GM23338 (cell line): ENCODE measurements around the gene KCNJ3. TPM values are rescaled to one million over a fixed set of nuclear protein-coding genes. Genes with fewer than 3 reads are reported as not detected.

Source experiments
- ATAC-seq: fragments of 200-7000 bp; cut with Tn5 transposase; 3 replicates; pipeline ENCODE4 v1.9.1; 2020
- DNase-seq: peaks from one replicate; pipeline ENCODE4 v3.0.0-alpha.2; 2015; ENCODE audit warnings: low spot score
- H2AFZ ChIP-seq: fragments of 200-600 bp; sonication (generic); 2 replicates; pipeline ENCODE4 v1.8.0; 2016; ENCODE audit warnings: antibody characterized with exemption, mild to moderate bottlenecking, moderate library complexity
- H3F3A ChIP-seq: fragments of 200-600 bp; sonication (generic); replicated peaks from 2 replicates; pipeline ENCODE4 v1.8.0; 2017; ENCODE audit warnings: antibody characterized with exemption, mixed run types, low read depth
- H3K27ac ChIP-seq: fragments of 200-600 bp; sonication (generic); 2 replicates; pipeline ENCODE4 v1.6.1; 2016; ENCODE audit warnings: low read depth
- H3K27me3 ChIP-seq: fragments of 200-600 bp; sonication (generic); 2 replicates; pipeline ENCODE4 v1.8.0; 2016; ENCODE audit warnings: mild to moderate bottlenecking, mixed run types, moderate library complexity; ENCODE audit not compliant: insufficient read depth
- H3K36me3 ChIP-seq: fragments of 200-600 bp; sonication (generic); 2 replicates; pipeline ENCODE4 v1.8.0; 2016; ENCODE audit warnings: mild to moderate bottlenecking; ENCODE audit not compliant: insufficient read depth
- H3K4me1 ChIP-seq: fragments of 200-600 bp; sonication (generic); 2 replicates; pipeline ENCODE4 v1.8.0; 2016; ENCODE audit warnings: mild to moderate bottlenecking, moderate library complexity; ENCODE audit not compliant: insufficient read depth
- H3K4me2 ChIP-seq: fragments of 200-600 bp; sonication (generic); 2 replicates; pipeline ENCODE4 v1.7.1; 2017; ENCODE audit warnings: mixed run types
- H3K4me3 ChIP-seq: fragments of 200-600 bp; sonication (generic); 2 replicates; pipeline ENCODE4 v1.6.1; 2016; ENCODE audit warnings: mixed run types
- H3K79me2 ChIP-seq: fragments of 200-600 bp; sonication (generic); replicated peaks from 2 replicates; pipeline ENCODE4 v1.8.0; 2017; ENCODE audit warnings: mild to moderate bottlenecking; ENCODE audit not compliant: insufficient read depth
- H3K9me2 ChIP-seq: fragments of 200-600 bp; sonication (generic); 2 replicates; pipeline ENCODE4 v1.8.0; 2017; ENCODE audit not compliant: insufficient read depth
- H4K20me1 ChIP-seq: fragments of 200-600 bp; sonication (generic); replicated peaks from 2 replicates; pipeline ENCODE4 v1.8.0; 2017; ENCODE audit warnings: mild to moderate bottlenecking; ENCODE audit not compliant: insufficient read depth
- H3K27ac Mint-ChIP-seq: 2 replicates; pipeline ENCODE4 v1.8.0; 2020; ENCODE audit warnings: inconsistent platforms, mild to moderate bottlenecking, moderate library complexity, mixed read lengths
- H3K27me3 Mint-ChIP-seq: 3 replicates; pipeline ENCODE4 v1.8.0; 2022; ENCODE audit warnings: low read depth, mild to moderate bottlenecking, moderate library complexity, mixed read lengths, inconsistent platforms; ENCODE audit not compliant: insufficient read depth, poor library complexity
- H3K36me3 Mint-ChIP-seq: 3 replicates; pipeline ENCODE4 v1.8.0; 2021; ENCODE audit warnings: low read depth, mild to moderate bottlenecking, inconsistent platforms, moderate library complexity, mixed read lengths
- H3K4me1 Mint-ChIP-seq: 3 replicates; pipeline ENCODE4 v1.8.0; 2020; ENCODE audit warnings: mild to moderate bottlenecking, inconsistent platforms, mixed read lengths
- H3K4me3 Mint-ChIP-seq: 3 replicates; pipeline ENCODE4 v1.8.0; 2021; ENCODE audit warnings: moderate library complexity, mild to moderate bottlenecking, inconsistent platforms, mixed read lengths
- H3K9me3 Mint-ChIP-seq: 3 replicates; pipeline ENCODE4 v1.8.0; 2020; ENCODE audit warnings: moderate library complexity, mild to moderate bottlenecking, inconsistent platforms, mixed read lengths
- CREB1 ChIP-seq: fragments of 250-450 bp; sonication (Bioruptor Pico); IDR thresholded peaks from 2 replicates; pipeline ENCODE4 v1.5.0; 2020; ENCODE audit warnings: low read depth, mild to moderate bottlenecking, moderate library complexity
- CTCF ChIP-seq, 2 experiments: fragments of 200-600 bp in 1 of 2; sonication (generic) in 1 of 2; conservative IDR thresholded peaks; 2 replicates each; pipeline versions ENCODE4 v1.5.1 to v1.6.1; 2016 to 2017; ENCODE audit warnings: antibody characterized with exemption in 2 of 2, low read depth in 2 of 2, mild to moderate bottlenecking in 2 of 2, moderate library complexity in 1 of 2
- ETS1 ChIP-seq: IDR thresholded peaks from 2 replicates; pipeline ENCODE4 v1.6.1; 2016; ENCODE audit warnings: antibody characterized with exemption
- EZH2 ChIP-seq: fragments of 200-600 bp; sonication (generic); IDR thresholded peaks from one replicate; pipeline ENCODE4 v1.8.0; 2017; ENCODE audit warnings: antibody characterized with exemption, mild to moderate bottlenecking, low read depth; ENCODE audit not compliant: unreplicated experiment
- EZH2phosphoT487 ChIP-seq: fragments of 200-600 bp; sonication (generic); IDR thresholded peaks from one replicate; pipeline ENCODE4 v1.8.1; 2018; ENCODE audit warnings: antibody characterized with exemption; ENCODE audit not compliant: unreplicated experiment
- JUNB ChIP-seq: IDR thresholded peaks from one replicate; pipeline ENCODE4 v1.6.1; 2016; ENCODE audit warnings: antibody characterized with exemption; ENCODE audit not compliant: unreplicated experiment
- NANOG ChIP-seq: IDR thresholded peaks from 2 replicates; pipeline ENCODE4 v1.6.1; 2016; ENCODE audit warnings: antibody characterized with exemption, borderline replicate concordance
- POLR2AphosphoS5 ChIP-seq: IDR thresholded peaks from 2 replicates; pipeline ENCODE4 v1.6.1; 2016; ENCODE audit warnings: antibody characterized with exemption, low read depth
- REST ChIP-seq: IDR thresholded peaks from one replicate; pipeline ENCODE4 v1.6.1; 2018; ENCODE audit warnings: antibody characterized with exemption; ENCODE audit not compliant: unreplicated experiment
- STAT1 ChIP-seq: IDR thresholded peaks from one replicate; pipeline ENCODE4 v1.6.1; 2016; ENCODE audit warnings: antibody characterized with exemption; ENCODE audit not compliant: unreplicated experiment
- ZNF114 ChIP-seq: fragments of 250-450 bp; sonication (Bioruptor Pico); IDR thresholded peaks from 2 replicates; pipeline ENCODE4 v1.5.0; 2020; ENCODE audit warnings: mild to moderate bottlenecking, moderate library complexity
- ZNF331 ChIP-seq: fragments of 250-450 bp; sonication (Bioruptor Pico); IDR thresholded peaks from 2 replicates; pipeline ENCODE4 v1.5.0; 2020; ENCODE audit warnings: low read depth, mild to moderate bottlenecking, moderate library complexity
- polyA plus RNA-seq: library from polyadenylated mRNA; unstranded; fragments of >200 nt; fragmentation: Nextera tagmentation; extraction: Ambion mirVana; gene quantifications from 2 replicates; pipeline ENCODE4 v1.2.1, GENCODE V29; 2016
- total RNA-seq: library from RNA; depleted of rRNA; stranded (reverse); fragments of >200 nt; shearing (Covaris generic); gene quantifications from 2 replicates; pipeline ENCODE4 v1.2.3, GENCODE V29; 2014

KCNJ3 gene
- total and polyA plus RNA-seq, 2 experiments from 2014 or later = 0.05 to 0.28 TPM

- TF ChIP-seq ZNF114 (CRISPR knock-in tag) = no peak
- no peak for TF ChIP-seq JUNB
- TF ChIP-seq CTCF (conservative IDR thresholded peaks at IDR 0.05; ENCODE audit: low read depth in 2 of 2) = no peak
Observed at GRCh38 chr2:154740361-154740760, 41.9 kb downstream of the KCNJ3 start (continued).

GRCh38 chr2:154758871-154759270 is 60.4 kb downstream of the KCNJ3 start:
- no peaks in the 10 kb centered on the region for H3K79me2 ChIP-seq
- no peak for ATAC-seq
- no peak overlapping the region for H3K4me2 ChIP-seq
- no peaks in the 10 kb centered on the region for H3F3A ChIP-seq
- H3K36me3 ChIP-seq = no peaks in the 10 kb centered on the region
- no peaks in the 10 kb centered on the region for H3K36me3 Mint-ChIP-seq
- no peaks in the 10 kb centered on the region for H3K9me2 ChIP-seq
- peaks cover 6% of the 10 kb centered on the region; the same call in 2 of the 3 replicates for H3K4me1 Mint-ChIP-seq
- no peak overlapping the region for H3K4me3 Mint-ChIP-seq
- H3K4me1 ChIP-seq = no peaks in the 10 kb centered on the region
- no peak overlapping the region for H3K27ac Mint-ChIP-seq
- DNase-seq = no peak
- peaks cover 22% of the 10 kb centered on the region for H3K27me3 ChIP-seq
- H2AFZ ChIP-seq = no peak overlapping the region
- H3K4me3 ChIP-seq = no peak overlapping the region
- no peaks in the 10 kb centered on the region for H4K20me1 ChIP-seq
- H3K27me3 Mint-ChIP-seq = no peaks in the 10 kb centered on the region
- no peak overlapping the region for H3K27ac ChIP-seq
- no peaks in the 10 kb centered on the region for H3K9me3 Mint-ChIP-seq
- TF ChIP-seq NANOG (no peak), CTCF (conservative IDR thresholded peaks at IDR 0.05; ENCODE audit: low read depth in 2 of 2) (no peak), JUNB (no peak), ETS1 (no peak), CREB1 (no peak), ZNF331 (CRISPR knock-in tag) (no peak), POLR2AphosphoS5 (no peak), STAT1 (no peak), EZH2phosphoT487 (no peak), EZH2 (no peak), REST (no peak), ZNF114 (CRISPR knock-in tag) (no peak)
